Keratinocyte (primary cell): ENCODE data around the gene KIF3A.

Experiments used
- EZH2 ChIP-seq: IDR thresholded peaks from one replicate; pipeline ENCODE4 v1.6.1; 2012; ENCODE audit warnings: inconsistent platforms, mild to moderate bottlenecking, low read length, moderate library complexity
- TF ChIP-seq, protein P1 (sequence below), 3 experiments: IDR thresholded peaks in 1 of 3; conservative IDR thresholded peaks in 1 of 3; optimal IDR thresholded peaks in 1 of 3; 2 replicates in 2 of 3; 3 replicates in 1 of 3; pipeline versions ENCODE3 to v1.5.1; 2011; ENCODE audit warnings: low read length in 3 of 3, mild to moderate bottlenecking in 3 of 3, moderate library complexity in 2 of 3, control low read depth in 1 of 3, inconsistent platforms in 1 of 3; ENCODE audit not compliant: insufficient read depth in 2 of 3; ENCODE audit errors: extremely low read depth in 1 of 3

DNA sequence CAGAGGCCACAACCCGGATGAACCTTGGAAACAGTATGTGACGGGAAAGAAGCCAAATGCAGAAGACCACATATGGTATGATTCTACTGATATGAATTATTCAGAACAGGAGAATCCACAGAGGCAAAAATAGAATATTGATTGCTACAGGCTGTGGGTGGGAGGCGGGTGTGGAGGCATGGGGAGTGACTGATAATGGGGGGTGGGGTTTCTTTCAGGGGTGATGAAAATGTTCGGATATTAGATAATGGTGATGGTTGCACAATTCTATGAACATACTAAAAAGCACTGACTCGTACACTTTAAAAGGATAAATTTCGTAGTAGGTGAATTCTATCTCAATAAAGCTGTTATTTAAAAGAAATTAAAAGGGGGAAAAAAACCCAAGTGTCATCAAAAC, 52.9 kb downstream of the KIF3A start:
- TF ChIP-seq, protein P1, sequence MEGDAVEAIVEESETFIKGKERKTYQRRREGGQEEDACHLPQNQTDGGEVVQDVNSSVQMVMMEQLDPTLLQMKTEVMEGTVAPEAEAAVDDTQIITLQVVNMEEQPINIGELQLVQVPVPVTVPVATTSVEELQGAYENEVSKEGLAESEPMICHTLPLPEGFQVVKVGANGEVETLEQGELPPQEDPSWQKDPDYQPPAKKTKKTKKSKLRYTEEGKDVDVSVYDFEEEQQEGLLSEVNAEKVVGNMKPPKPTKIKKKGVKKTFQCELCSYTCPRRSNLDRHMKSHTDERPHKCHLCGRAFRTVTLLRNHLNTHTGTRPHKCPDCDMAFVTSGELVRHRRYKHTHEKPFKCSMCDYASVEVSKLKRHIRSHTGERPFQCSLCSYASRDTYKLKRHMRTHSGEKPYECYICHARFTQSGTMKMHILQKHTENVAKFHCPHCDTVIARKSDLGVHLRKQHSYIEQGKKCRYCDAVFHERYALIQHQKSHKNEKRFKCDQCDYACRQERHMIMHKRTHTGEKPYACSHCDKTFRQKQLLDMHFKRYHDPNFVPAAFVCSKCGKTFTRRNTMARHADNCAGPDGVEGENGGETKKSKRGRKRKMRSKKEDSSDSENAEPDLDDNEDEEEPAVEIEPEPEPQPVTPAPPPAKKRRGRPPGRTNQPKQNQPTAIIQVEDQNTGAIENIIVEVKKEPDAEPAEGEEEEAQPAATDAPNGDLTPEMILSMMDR (optimal IDR thresholded peaks at IDR 0.05 in 1 of 3, IDR thresholded peaks at IDR 0.05 in 1 of 3, conservative IDR thresholded peaks at IDR 0.05 in 1 of 3; ENCODE audit: extremely low read depth in 1 of 3, insufficient read depth in 2 of 3, low read length in 3 of 3) = no peak
- TF ChIP-seq EZH2 = no peak
